HepG2 (cell line): ENCODE data around the gene KCNQ1OT1. TPM values are rescaled to one million over a fixed set of nuclear protein-coding genes. Genes with fewer than 3 reads are reported as not detected.

ENCODE experiments used
- ATAC-seq: fragments of 200-7000 bp; cut with Tn5 transposase; 3 replicates; pipeline ENCODE4 v1.9.1; 2020; ENCODE audit warnings: mild to moderate bottlenecking, moderate library complexity
- BruUV-seq: library from RNA; stranded (reverse); fragments of 400-500 nt; replicated peaks from 2 replicates; lab custom pipeline; 2021; lab: Mats Ljungman, UMichigan
- CTCF ChIA-PET: fragments of 300-600 bp; formaldehyde crosslinking; extraction: SDS; loops from one replicate; lab custom pipeline; 2021; ENCODE audit warnings: low total read pairs, inconsistent platforms, low intra/inter-chr PET ratio; lab: Yijun Ruan, JAX
- POLR2A ChIA-PET: fragments of 350-600 bp; sonication (Branson Sonifier 250); formaldehyde crosslinking; loops from one replicate; lab custom pipeline; 2020; ENCODE audit warnings: antibody characterized with exemption, inconsistent platforms; lab: Yijun Ruan, JAX
- DNase-seq: peaks from one replicate; pipeline ENCODE4 v3.0.0-alpha.2; 2015; ENCODE audit warnings: low spot score
- FAIRE-seq: peaks from 3 replicates; lab custom pipeline; 2011; peaks lifted over from hg19 to GRCh38; lab: Jason Lieb, UNC
- H2AFZ ChIP-seq: one replicate; pipeline ENCODE4 v1.6.1; 2011; ENCODE audit warnings: low read length, inconsistent platforms
- H3K27ac ChIP-seq: fragments of 300-600 bp; 3 replicates; pipeline ENCODE4 v1.8.0; 2011; ENCODE audit warnings: mixed run types, mild to moderate bottlenecking, mixed read lengths, low read length, inconsistent platforms; ENCODE audit not compliant: insufficient read depth; ENCODE audit errors: extremely low read length
- H3K27me3 ChIP-seq, 2 experiments: fragments of 200-600 bp in 1 of 2; 2 replicates in 1 of 2; 3 replicates in 1 of 2; pipeline versions ENCODE4 v1.6.0 to v1.8.0; 2011; ENCODE audit warnings: low read length in 2 of 2, mild to moderate bottlenecking in 2 of 2, moderate library complexity in 2 of 2, inconsistent platforms in 1 of 2; ENCODE audit not compliant: insufficient read depth in 2 of 2, control insufficient read depth in 1 of 2
- H3K36me3 ChIP-seq, 2 experiments: fragments of 200-600 bp in 1 of 2; replicated peaks in 1 of 2; 2 replicates in 1 of 2; 3 replicates in 1 of 2; pipeline versions ENCODE4 v1.5.1 to v1.8.0; 2011; ENCODE audit warnings: low read length in 2 of 2, inconsistent platforms in 1 of 2; ENCODE audit not compliant: insufficient read depth in 2 of 2, control insufficient read depth in 1 of 2
- H3K4me1 ChIP-seq: 2 replicates; pipeline ENCODE4 v1.5.1; 2012; ENCODE audit warnings: low read length, inconsistent platforms; ENCODE audit not compliant: insufficient read depth
- H3K4me2 ChIP-seq: 2 replicates; pipeline ENCODE4 v1.6.0; 2011; ENCODE audit warnings: low read depth, low read length, inconsistent platforms
- H3K4me3 ChIP-seq, 3 experiments: fragments of 200-600 bp in 1 of 3; sonication (generic), shearing (Covaris generic) in 1 of 3; replicated peaks in 1 of 3; 2 replicates each; pipeline ENCODE4 v1.5.1; 2011 to 2016; ENCODE audit warnings: low read length in 3 of 3, inconsistent platforms in 2 of 3, low read depth in 2 of 3, mild to moderate bottlenecking in 2 of 3, control low read depth in 1 of 3, mixed read lengths in 1 of 3; ENCODE audit not compliant: insufficient read depth in 1 of 3
- H3K79me2 ChIP-seq: one replicate; pipeline ENCODE4 v1.6.1; 2011; ENCODE audit warnings: low read length, inconsistent platforms; ENCODE audit not compliant: insufficient read depth
- H3K9ac ChIP-seq: 2 replicates; pipeline ENCODE4 v1.6.0; 2011; ENCODE audit warnings: mild to moderate bottlenecking, low read depth, low read length, inconsistent platforms; ENCODE audit not compliant: insufficient read depth
- H3K9me3 ChIP-seq: 2 replicates; pipeline ENCODE4 v1.5.1; 2012; ENCODE audit warnings: mild to moderate bottlenecking, low read length
- H4K20me1 ChIP-seq: 2 replicates; pipeline ENCODE4 v1.6.0; 2011; ENCODE audit warnings: inconsistent platforms, mild to moderate bottlenecking, low read length, moderate library complexity; ENCODE audit not compliant: insufficient read depth
- KMT2B ChIP-seq: IDR thresholded peaks from 2 replicates; pipeline ENCODE4 v1.6.1; 2016; ENCODE audit warnings: missing genetic modification reagents, missing compliant biosample characterization
- RFX3 ChIP-seq: IDR thresholded peaks from 2 replicates; pipeline ENCODE4 v1.6.1; 2016; ENCODE audit warnings: missing biosample characterization, missing genetic modification reagents
- ZNF768 ChIP-seq: sonication (generic); formaldehyde crosslinking; IDR thresholded peaks from 2 replicates; pipeline ENCODE4 v1.4.0; 2020; ENCODE audit warnings: missing genetic modification reagents
- WGBS: methylation state at CpG from one replicate; pipeline ENCODE4 v1.1.6; 2017; ENCODE audit warnings: low lambda C conversion rate; 5-methylcytosine and 5-hydroxymethylcytosine counted together
- in situ Hi-C: cut with HindIII; loops from 2 replicates; pipeline ENCODE4 v1.10.0; 2017; ENCODE audit warnings: low pct_unique_long_range_greater_than_20kb; ENCODE audit not compliant: extremely low pct_ligation_motif_present
- intact Hi-C: fragments of 100-400 bp; cut with micrococcal nuclease; formaldehyde crosslinking; loops from one replicate; pipeline ENCODE4 v1.10.0; 2022; ENCODE audit not compliant: unreplicated experiment
- polyA plus RNA-seq, 8 experiments: library from polyadenylated mRNA; depleted of rRNA in 3 of 8; stranded (reverse) in 7 of 8; unstranded in 1 of 8; fragments of >200 nt; fragmentation: Illumina TruSeq in 4 of 8; extraction: Trizol in 4 of 8; gene quantifications; 2 replicates each; pipeline versions ENCODE4 v1.2.1 to v1.2.3, GENCODE V29; 2011 to 2016; ENCODE audit warnings: low read depth in 4 of 8, missing spikeins in 1 of 8, mixed read lengths in 1 of 8; ENCODE audit not compliant: insufficient read depth in 1 of 8
- total RNA-seq, 5 experiments: library from RNA; depleted of rRNA; stranded (reverse); fragments of >200 nt; fragmentation: Illumina TruSeq; extraction: Trizol; gene quantifications; 2 replicates each; pipeline ENCODE4 v1.2.3, GENCODE V29; 2016; ENCODE audit warnings: low read depth in 1 of 5
- TF ChIP-seq, protein P1 (sequence below): sonication (generic); formaldehyde crosslinking; IDR thresholded peaks from 2 replicates; pipeline ENCODE4 v1.5.0; 2020; ENCODE audit warnings: mild to moderate bottlenecking, missing genetic modification reagents, borderline replicate concordance

Gene KCNQ1OT1
- total and polyA plus RNA-seq, 2 of the 13 experiments (the other 11 are each of a cell fraction or from before 2014, with no cell fraction given): 1.3 to 18.9 TPM

DNA sequence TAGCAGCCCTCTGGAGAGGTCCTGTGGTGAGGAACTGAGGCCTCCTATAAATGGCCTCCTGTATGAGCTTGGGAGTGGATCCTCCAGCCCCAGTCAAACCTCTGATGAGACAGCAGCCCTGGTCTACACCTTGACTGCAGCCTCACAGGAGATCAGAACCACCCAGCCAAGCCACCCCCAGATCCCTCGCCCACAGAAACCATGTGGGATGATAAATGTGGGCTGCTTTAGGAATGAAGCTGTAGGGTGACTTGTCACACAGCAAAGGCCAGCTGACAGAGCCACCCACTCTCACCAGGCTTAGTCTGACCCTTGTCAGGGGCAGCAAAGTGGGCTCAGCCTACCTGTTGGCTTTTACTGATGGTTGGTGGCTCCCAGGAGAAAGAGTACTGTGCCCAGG lies 6.5 kb upstream of the KCNQ1OT1 start:
- peaks cover 15% of the 10 kb centered on the region for H3K9me3 ChIP-seq
- 0% methylated on average over 1 of the region's 1 CpG for WGBS
- H3K27me3 ChIP-seq: peaks cover 4 to 12% of the 10 kb centered on the region in 2 experiments; a peak in 3 of 5 replicates
- H3K9ac ChIP-seq: no peak overlapping the region
- no peak for ATAC-seq
- CTCF ChIA-PET: no interaction called here
- no peaks in the 10 kb centered on the region for H3K36me3 ChIP-seq
- POLR2A ChIA-PET: interaction anchor here (1.9 kb wide), 1 partner anchor 19 kb away, joined by 5 read pairs; no protein-coding TSS in a partner anchor
- H2AFZ ChIP-seq: no peak overlapping the region
- no peak for DNase-seq
- H3K79me2 ChIP-seq: no peaks in the 10 kb centered on the region
- no peak overlapping the region for H3K4me2 ChIP-seq
- no peaks in the 10 kb centered on the region for H4K20me1 ChIP-seq
- TF ChIP-seq ZNF768 (CRISPR knock-in tag) (no peak), KMT2B (no peak), RFX3 (no peak)
- TF ChIP-seq, protein P1, sequence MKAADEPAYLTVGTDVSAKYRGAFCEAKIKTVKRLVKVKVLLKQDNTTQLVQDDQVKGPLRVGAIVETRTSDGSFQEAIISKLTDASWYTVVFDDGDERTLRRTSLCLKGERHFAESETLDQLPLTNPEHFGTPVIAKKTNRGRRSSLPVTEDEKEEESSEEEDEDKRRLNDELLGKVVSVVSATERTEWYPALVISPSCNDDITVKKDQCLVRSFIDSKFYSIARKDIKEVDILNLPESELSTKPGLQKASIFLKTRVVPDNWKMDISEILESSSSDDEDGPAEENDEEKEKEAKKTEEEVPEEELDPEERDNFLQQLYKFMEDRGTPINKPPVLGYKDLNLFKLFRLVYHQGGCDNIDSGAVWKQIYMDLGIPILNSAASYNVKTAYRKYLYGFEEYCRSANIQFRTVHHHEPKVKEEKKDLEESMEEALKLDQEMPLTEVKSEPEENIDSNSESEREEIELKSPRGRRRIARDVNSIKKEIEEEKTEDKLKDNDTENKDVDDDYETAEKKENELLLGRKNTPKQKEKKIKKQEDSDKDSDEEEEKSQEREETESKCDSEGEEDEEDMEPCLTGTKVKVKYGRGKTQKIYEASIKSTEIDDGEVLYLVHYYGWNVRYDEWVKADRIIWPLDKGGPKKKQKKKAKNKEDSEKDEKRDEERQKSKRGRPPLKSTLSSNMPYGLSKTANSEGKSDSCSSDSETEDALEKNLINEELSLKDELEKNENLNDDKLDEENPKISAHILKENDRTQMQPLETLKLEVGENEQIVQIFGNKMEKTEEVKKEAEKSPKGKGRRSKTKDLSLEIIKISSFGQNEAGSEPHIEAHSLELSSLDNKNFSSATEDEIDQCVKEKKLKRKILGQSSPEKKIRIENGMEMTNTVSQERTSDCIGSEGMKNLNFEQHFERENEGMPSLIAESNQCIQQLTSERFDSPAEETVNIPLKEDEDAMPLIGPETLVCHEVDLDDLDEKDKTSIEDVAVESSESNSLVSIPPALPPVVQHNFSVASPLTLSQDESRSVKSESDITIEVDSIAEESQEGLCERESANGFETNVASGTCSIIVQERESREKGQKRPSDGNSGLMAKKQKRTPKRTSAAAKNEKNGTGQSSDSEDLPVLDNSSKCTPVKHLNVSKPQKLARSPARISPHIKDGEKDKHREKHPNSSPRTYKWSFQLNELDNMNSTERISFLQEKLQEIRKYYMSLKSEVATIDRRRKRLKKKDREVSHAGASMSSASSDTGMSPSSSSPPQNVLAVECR: no peak
- TF ChIP-seq, all 625 proteins: peak for 0
- no peak overlapping the region for H3K27ac ChIP-seq
- in situ Hi-C loops (no loop called here), intact Hi-C loops (no loop called here)
- no peak overlapping the region for H3K4me3 ChIP-seq
- peaks cover 28% of the 10 kb centered on the region for H3K4me1 ChIP-seq
- no TSS peak for BruUV-seq
- FAIRE-seq: no peak
